Central memory CD4-positive, alpha-beta T cell (primary cell): ENCODE data around the gene SKAP1.
"Not testable (repeated sequence)": the region's sequence is repeated elsewhere in the genome, so short reads cannot be mapped to it uniquely, and the experiment has no call there.

Experiments
- DNase-seq: peaks from one replicate; pipeline ENCODE4 v3.0.0; 2022

SKAP1 gene

GRCh38 chr17:48445248-48445620 is 15.2 kb upstream of the SKAP1 start:
- no peak for DNase-seq

- DNase-seq: peak; percentile 35
Observed at GRCh38 chr17:48444516-48445247, 14.7 kb upstream of the SKAP1 start.

DNA sequence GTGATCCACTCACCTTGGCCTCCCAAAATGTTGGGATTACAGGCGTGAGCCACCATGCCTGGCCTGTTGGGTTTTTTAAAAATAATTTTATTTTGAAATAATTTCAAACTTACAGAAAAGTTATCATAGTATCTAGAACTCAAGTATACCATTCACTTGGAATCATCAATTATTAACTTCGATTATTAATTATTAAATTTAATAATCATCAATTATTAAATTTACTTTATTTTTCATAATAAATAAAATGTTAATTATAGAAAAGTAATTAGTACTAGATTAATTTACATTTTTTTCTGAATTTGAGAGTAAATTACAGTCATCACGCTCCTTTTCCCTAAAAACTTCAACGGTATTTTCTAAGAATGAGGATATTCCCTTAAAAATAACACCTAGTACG is 13.7 kb upstream of the SKAP1 start:
- DNase-seq: no peak

DNA sequence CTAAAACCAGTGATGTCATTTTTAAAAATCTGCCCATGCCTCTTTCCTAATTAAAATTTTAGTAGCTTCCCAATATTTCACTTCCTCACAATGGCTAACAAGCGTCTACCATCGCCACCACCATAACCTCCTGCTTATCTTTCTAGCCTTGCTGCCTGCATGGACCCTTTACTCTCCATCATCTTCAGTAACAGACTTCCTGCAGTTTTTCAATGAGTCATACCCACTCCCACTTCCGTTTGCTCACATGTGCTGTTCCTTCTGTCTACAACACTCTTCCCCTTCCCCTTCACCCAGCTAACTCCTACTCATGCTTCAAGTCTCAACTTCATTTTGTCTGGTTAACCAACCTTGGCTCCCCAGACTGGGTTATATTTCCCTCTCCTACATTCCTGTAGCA is 12.8 kb upstream of the SKAP1 start:
- DNase-seq: no peak

GRCh38 chr17:48441862-48442261 is 11.8 kb upstream of the SKAP1 start:
- DNase-seq: no peak

DNA sequence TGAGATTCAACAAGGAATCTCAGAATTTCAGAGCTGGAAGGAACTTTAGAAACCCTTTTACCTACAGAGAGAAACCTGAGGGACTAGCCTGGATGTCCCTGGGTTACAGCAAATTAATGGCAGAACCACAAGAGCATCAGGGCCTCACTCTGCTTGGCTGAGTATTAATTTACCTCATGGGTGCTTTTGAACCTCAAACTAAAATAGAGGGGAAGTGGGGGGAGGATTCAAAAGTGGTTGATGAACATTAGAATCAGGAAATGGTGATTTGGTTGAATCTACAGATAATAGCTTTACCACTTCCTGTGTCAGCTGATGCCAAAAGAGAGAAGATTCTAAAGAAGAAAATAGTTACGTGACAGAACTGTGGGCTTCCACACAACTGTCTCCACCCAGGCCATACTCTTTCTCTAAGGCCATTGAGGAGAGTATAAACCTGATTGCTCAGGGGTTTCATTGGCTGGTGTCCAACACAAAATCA is 11.3 kb upstream of the SKAP1 start:
- DNase-seq: peak; percentile 91

DNA sequence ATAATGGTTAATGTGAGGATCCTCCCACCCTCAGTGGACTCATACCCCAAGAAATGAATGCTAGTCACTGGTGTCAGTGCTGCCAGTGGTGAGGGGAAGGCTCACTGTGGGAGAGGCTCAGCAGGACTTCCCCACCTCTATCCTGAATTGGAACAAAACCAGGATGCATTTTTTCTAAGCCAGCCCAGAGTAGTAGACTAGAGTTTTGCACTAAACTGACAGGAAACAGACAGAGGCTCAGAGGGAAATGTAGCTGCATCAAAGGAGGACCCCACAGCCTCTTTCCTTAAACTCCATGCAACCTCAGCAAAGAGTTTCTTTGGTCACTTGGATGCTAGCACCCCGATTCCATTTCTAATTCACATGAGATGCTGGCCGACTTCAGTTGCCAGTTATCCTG is 10.7 kb upstream of the SKAP1 start:
- no peak for DNase-seq

- DNase-seq: peak; percentile 81
Observed at GRCh38 chr17:48439875-48440505, 10.0 kb upstream of the SKAP1 start.

GRCh38 chr17:48439110-48439850 is 9.3 kb upstream of the SKAP1 start:
- no peak for DNase-seq

- no peak for DNase-seq
Observed at GRCh38 chr17:48438516-48439061, 8.6 kb upstream of the SKAP1 start.

DNA sequence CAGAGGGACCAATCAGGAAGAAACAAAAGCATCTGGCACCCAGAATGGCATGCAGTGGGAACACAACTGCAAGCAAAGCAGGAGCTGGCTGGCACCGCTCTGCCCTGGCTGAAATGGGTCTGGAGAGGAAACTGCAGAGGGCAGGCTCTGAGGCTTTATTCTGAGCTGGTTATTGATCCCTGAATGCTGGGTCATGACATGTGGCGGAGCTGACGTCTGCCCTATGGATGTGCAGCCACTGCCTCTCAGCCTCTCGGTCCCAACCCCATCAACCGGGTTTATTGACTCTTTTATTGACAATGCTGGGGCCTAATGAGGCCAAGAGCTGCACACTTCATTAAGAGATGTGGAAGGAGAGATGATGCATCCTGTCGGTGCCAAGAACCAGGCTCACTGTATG is 3.9 kb upstream of the SKAP1 start:
- DNase-seq: no peak

DNA sequence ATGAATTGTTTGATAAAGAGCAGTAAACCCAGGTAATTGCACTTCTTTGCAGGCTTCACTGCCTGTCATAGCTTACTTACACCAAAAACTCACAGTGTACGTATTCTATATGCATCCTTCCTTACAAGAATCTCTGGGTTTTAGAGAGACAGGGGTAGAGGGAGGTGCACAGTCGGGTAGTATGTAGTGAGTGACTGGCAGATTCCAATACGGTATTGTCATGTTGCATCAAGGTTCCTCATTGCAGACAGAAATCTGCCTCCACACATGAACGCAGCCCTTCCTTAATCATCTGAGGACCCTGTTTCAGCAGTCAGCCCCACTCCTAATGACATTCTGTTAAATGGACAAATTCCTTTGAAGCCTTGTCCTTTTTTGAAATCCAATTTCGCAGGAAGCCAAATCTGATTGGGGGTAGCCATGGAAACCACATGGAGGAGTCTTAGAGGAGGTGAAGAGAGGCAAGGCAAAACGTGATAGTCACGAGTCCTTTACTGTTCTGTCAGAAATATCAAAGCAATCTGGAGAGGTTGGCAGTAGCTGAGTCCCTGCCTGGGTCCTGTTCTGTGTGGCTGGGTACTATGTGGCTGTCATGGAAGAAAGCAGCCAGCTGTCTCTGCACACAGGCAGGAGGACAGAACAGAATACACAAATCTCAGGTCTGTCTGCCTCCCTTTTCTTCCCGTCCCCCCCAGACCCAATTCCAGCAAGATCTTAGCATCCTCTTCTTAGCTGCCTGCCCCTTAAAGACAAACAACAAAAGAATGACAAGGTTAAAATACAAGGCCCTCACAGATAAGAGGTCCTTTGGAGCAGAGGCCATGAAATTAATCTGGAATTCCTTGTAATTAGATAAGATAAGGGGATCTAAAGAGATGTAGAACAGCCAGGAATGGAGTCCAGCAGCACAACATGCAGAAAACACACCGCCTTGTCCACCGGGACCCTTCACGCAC is 3.1 kb upstream of the SKAP1 start:
- no peak for DNase-seq

DNA sequence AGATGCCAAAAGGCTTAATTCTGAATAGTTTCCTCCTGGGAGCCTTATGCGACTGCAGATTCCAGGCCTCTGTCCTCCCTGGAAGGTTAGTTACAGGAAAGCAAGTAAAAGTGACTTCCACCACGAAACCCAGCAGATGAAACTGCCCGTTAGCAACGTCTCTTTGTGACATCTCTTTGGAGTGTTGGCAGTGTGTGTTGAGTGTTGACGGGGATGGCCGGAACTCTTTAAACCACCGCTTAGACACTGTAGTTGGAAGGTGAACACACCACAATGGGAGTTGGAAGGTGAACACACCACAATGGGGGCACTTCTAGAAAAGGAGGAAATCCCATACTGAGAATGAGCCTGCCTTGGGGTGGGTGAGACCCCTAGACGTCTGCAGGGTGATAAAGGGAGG is 858 bp downstream of the SKAP1 start:
- peak; percentile 34 for DNase-seq

DNA sequence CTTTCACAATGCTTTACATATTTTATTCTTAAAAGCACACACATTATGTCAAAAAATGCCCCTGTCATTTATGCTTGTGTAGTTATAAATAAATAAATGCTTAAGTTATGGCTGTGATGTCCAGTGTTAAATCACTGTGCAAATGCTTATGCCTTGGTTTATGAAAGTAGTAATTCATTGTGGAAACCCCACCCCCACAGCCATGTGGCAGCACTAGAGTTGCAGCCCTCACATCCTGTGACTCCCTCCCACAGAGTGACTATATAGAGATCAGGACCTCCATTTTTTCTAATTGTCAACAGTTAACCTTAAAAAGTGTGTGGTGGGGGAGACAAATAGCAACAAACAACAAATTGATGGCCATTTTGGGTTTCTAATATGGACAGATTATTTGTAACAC is 2.4 kb downstream of the SKAP1 start:
- DNase-seq: peak; percentile 73

- no peak for DNase-seq
Observed at GRCh38 chr17:48426761-48427500, 3.1 kb downstream of the SKAP1 start.

- no peak for DNase-seq
Observed at GRCh38 chr17:48426019-48426665, 3.9 kb downstream of the SKAP1 start.

GRCh38 chr17:48422060-48422459 is 8.0 kb downstream of the SKAP1 start:
- DNase-seq: not testable (repeated sequence)

GRCh38 chr17:48420823-48421222 is 9.2 kb downstream of the SKAP1 start:
- DNase-seq: no peak

- DNase-seq: peak; percentile 6
Observed at GRCh38 chr17:48416971-48417370, 13.0 kb downstream of the SKAP1 start.

DNA sequence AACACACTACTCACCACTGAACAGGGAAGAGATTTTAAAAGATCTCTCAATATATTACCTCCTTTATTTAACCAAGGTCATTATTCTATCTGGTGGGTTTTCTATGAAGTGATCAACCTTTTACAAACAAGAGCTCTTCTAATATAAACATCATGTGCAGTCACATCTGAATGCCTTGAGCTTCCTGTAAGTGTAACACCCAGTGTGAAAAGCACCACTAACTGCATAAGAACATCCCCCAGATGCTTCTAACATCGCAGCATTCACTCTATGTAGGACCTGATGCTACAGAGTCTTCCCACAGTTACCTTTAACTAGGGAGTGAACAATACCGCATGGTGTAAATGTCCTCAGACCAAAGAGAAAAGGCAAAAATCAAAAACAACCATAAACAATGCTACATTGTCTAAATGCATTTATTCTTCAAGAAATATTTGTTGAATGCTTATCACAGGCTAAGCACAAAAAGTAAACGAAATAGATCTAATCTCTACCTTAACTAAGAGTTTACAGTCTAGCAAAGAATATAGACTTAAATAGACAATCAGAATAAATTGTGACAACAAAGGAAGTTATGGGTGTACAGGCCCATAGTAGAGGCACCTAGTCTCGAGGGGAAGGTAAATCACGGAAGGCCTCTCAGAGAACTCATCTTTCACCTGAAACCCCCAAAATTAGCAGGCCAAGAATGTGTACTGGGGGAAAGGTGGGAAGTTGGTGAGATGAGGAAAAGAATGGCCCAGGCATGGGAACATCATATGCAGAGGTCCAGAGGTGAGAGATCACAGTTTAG is 16.2 kb downstream of the SKAP1 start:
- no peak for DNase-seq
